HFFc6 (cell line): ENCODE results near the gene ARHGAP1. TPM values are rescaled to one million over a fixed set of nuclear protein-coding genes. Genes with fewer than 3 reads are reported as not detected.

Source experiments
- DNase-seq: peaks from one replicate; pipeline ENCODE4 v3.0.0-alpha.2; 2018
- H3K27ac Mint-ChIP-seq: 2 replicates; pipeline ENCODE4 v1.8.0; 2020; ENCODE audit warnings: mild to moderate bottlenecking, mixed read lengths
- H3K27me3 Mint-ChIP-seq: 2 replicates; pipeline ENCODE4 v1.8.0; 2021; ENCODE audit warnings: mild to moderate bottlenecking, moderate library complexity, mixed read lengths; ENCODE audit not compliant: insufficient read depth
- H3K36me3 Mint-ChIP-seq: 2 replicates; pipeline ENCODE4 v1.8.0; 2021; ENCODE audit warnings: low read depth, mixed read lengths
- H3K4me1 Mint-ChIP-seq: 2 replicates; pipeline ENCODE4 v1.8.0; 2020; ENCODE audit warnings: low read depth, mixed read lengths
- H3K4me3 Mint-ChIP-seq: 2 replicates; pipeline ENCODE4 v1.8.0; 2020; ENCODE audit warnings: mild to moderate bottlenecking, moderate library complexity, mixed read lengths
- H3K9me3 Mint-ChIP-seq: 2 replicates; pipeline ENCODE4 v1.8.0; 2020; ENCODE audit warnings: mild to moderate bottlenecking, mixed read lengths
- total RNA-seq, 6 experiments: library from RNA; stranded (reverse); fragmentation: NEBNext Ultra II Directional; extraction: Animal tissue kit (Norgen Biotek cat#: 25700); gene quantifications; 2 replicates in 1 of 6; 3 replicates in 5 of 6; pipeline ENCODE4 v1.2.3, GENCODE V29; 2021
- TF ChIP-seq, protein P1 (sequence below): fragments of 200-600 bp; sonication (generic); IDR thresholded peaks from 2 replicates; pipeline ENCODE4 v1.5.0; 2021; ENCODE audit warnings: antibody characterized with exemption, mild to moderate bottlenecking

ARHGAP1 gene
- total RNA-seq, 6 experiments from 2014 or later, result 107 to 134 (median 110) TPM

DNA sequence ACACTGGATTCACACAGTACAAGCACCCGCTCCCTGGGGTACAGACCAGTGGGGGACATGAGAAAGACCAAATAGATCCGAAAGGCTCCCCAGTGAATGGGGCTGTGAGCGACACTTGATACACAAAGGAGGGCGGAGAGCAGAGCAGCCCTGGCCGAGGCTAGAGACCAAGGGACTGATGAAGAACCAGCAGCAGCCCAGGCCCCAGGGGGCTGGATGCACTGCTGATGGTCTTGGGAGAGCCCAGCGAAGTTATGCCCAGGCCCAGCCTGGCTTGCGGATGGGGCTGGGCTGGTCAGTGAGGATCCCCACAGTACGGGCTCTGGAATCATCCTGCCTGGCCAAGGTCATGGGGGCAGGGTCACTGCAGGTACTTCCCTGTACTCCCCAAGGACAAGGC lies 23.2 kb downstream of the ARHGAP1 start:
- DNase-seq, result no peak
- peaks cover 8% of the 10 kb centered on the region for H3K27me3 Mint-ChIP-seq
- H3K4me1 Mint-ChIP-seq, result peaks cover 25% of the 10 kb centered on the region
- TF ChIP-seq, protein P1, sequence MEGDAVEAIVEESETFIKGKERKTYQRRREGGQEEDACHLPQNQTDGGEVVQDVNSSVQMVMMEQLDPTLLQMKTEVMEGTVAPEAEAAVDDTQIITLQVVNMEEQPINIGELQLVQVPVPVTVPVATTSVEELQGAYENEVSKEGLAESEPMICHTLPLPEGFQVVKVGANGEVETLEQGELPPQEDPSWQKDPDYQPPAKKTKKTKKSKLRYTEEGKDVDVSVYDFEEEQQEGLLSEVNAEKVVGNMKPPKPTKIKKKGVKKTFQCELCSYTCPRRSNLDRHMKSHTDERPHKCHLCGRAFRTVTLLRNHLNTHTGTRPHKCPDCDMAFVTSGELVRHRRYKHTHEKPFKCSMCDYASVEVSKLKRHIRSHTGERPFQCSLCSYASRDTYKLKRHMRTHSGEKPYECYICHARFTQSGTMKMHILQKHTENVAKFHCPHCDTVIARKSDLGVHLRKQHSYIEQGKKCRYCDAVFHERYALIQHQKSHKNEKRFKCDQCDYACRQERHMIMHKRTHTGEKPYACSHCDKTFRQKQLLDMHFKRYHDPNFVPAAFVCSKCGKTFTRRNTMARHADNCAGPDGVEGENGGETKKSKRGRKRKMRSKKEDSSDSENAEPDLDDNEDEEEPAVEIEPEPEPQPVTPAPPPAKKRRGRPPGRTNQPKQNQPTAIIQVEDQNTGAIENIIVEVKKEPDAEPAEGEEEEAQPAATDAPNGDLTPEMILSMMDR, result no peak
- peak overlapping the region; percentile 94 for H3K27ac Mint-ChIP-seq
- H3K9me3 Mint-ChIP-seq, result no peaks in the 10 kb centered on the region; the same call in 1 of the 2 replicates
- H3K36me3 Mint-ChIP-seq, result peaks cover 17% of the 10 kb centered on the region
- H3K4me3 Mint-ChIP-seq, result no peak overlapping the region

DNA sequence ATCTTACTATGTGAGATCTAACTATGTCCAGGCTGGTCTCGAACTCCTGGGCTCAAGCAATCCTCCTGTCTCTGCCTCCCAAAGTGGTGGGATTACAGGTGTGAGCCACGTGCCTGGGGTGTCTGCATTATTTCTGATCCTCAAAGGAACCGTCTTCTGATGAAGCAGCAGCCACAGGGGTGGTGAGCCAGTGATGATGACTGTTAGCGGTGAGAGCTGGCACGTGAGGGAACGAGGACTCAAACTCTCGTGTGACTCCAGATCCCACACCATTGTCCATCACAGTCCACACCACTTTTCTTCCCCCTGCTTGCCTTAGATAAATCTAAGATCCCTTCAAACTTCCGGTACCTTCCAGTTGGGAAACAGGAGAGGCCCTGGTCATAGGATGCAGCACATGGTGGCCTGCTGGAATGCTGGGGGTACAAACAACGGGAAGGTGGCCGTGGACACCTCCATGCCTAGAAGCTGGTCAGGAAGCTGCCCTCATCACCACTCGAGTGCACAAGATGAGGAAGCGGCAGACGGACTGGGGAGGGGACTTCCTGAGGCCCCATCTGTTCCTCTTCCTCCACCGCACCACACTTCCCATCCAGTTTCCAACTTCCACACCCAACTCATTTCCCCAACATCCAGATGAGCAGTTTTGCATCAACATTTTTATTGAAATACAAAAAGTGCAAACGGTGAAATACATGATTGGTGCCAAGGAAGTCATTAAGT lies 23.8 kb downstream of the ARHGAP1 start:
- no peak overlapping the region for H3K4me3 Mint-ChIP-seq
- H3K27me3 Mint-ChIP-seq, result peaks cover 8% of the 10 kb centered on the region
- TF ChIP-seq, protein P1, result no peak
- H3K4me1 Mint-ChIP-seq, result peaks cover 25% of the 10 kb centered on the region
- H3K27ac Mint-ChIP-seq, result peak overlapping the region; percentile 94
- peaks cover 17% of the 10 kb centered on the region for H3K36me3 Mint-ChIP-seq
- H3K9me3 Mint-ChIP-seq, result no peaks in the 10 kb centered on the region; the same call in 1 of the 2 replicates
- no peak for DNase-seq

DNA sequence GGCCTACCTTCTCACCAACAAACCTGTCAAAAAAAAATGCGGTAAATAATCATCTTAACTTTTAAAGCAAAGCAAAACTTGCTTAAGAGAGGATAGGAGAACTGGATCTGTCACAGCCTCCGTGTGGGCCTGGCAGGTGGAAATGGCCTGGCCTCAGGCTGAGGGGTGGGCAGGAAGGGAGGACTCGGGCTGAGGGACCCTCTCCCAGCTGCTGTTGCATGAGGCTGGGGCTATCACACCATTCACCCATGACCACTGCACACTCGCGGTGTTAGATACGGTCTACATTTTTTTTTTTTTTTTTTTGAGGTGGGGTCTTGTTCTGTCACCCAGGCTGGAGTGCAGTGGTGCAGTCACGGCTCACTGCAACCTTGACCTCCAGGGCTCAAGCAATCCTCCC lies 24.5 kb downstream of the ARHGAP1 start:
- DNase-seq, result no peak
- Mint-ChIP-seq H3K4me3 (no peak overlapping the region), H3K36me3 (peaks cover 21% of the 10 kb centered on the region), H3K27ac (peak overlapping the region; percentile 94), H3K4me1 (peaks cover 29% of the 10 kb centered on the region), H3K27me3 (peaks cover 8% of the 10 kb centered on the region), H3K9me3 (no peaks in the 10 kb centered on the region; the same call in 1 of the 2 replicates)
- TF ChIP-seq, protein P1, result no peak

DNA sequence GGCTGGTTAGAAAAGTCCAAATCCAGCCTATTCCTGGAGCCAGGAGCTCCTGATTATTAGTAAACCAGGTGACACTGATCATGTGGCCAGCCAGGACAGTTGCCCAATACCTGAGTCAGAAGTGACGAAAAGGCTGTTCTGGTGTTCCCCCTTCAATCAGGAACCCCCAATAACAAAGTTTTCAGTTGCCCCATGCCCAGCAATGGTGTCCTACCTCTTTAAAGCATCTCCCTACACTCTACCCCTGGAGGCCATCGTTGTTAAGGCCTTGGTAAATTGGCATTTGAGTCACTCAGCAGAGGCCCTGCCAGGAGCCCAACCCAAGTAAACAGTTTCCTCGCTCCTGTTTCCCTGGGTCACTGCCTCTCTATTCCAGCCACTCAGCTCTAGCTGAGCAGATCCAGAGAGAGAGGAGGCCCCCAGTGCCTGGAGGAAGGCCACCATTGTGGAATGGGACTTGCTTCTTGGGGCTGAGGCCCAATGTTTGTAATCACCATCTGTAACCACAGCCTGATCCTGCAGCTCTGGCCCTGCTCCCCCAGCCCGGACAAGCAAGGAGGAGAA lies 25.0 kb downstream of the ARHGAP1 start:
- Mint-ChIP-seq H3K27me3 (peaks cover 5% of the 10 kb centered on the region), H3K9me3 (no peaks in the 10 kb centered on the region; the same call in 1 of the 2 replicates), H3K4me3 (peak overlapping the region; percentile 36; the same call in 1 of the 2 replicates), H3K4me1 (peaks cover 32% of the 10 kb centered on the region), H3K27ac (peak overlapping the region; percentile 94), H3K36me3 (peaks cover 23% of the 10 kb centered on the region)
- DNase-seq, result peak; percentile 73
- TF ChIP-seq, protein P1, result peak; percentile 34; the same call in 1 of the 2 replicates

DNA sequence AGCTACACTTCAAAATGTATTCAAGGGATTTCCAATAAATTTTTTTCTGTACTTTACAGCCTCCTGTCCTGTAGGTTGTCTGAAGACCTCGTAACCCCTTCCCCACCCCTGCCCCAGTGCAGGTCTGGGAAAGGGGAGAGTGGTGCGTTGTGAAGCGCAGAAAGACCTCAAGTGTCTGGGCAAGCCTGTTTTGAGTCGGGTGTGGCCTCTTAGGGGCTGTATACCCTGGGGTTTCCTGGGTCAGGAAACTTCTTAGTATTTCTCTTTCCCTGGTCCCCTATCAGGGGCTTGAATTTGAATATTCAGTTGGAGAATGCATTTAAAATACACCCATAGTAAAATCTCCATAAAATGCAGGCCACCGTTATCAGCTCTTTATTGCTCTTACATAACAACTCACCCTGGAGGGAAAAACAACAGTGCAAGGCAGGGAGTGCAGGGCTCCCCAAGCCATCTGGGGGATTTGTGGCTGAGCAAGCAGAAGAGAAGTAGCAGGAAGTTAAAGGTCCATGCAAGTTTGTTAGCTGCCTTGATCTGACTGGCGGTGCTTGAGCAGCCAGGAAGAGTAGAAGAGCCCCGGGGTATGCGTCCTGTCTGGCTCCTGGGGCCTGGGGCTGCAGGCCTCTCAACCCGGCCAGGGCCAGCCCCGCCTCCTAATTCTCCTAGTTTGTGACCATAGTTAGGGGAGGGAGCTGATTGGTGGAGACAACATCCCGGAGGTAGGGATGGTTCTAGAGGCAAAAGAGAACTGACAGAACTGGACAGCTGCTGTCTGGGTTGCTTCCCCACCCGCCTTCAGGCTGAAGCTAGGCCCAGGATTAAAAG lies 25.7 kb downstream of the ARHGAP1 start:
- Mint-ChIP-seq H3K4me1 (peaks cover 36% of the 10 kb centered on the region), H3K27me3 (peaks cover 5% of the 10 kb centered on the region; the same call in 1 of the 2 replicates), H3K4me3 (no peak overlapping the region), H3K27ac (peak overlapping the region; percentile 94), H3K36me3 (peaks cover 25% of the 10 kb centered on the region), H3K9me3 (no peaks in the 10 kb centered on the region; the same call in 1 of the 2 replicates)
- TF ChIP-seq, protein P1, result no peak
- DNase-seq, result no peak
